Stimulated activated CD4-positive, alpha-beta T cell treated with anti-CD3 and anti-CD28 coated beads, TNF-alpha, amount 100 ng/mL, for 1 hour (primary cell): ENCODE results near the gene SH3RF3.

Experiments used
- DNase-seq, 3 donors: peaks; one replicate each; pipeline ENCODE4 v3.0.0-alpha.2; 2020; ENCODE audit warnings: low read depth in 3 of 3, low spot score in 1 of 3

SH3RF3 gene

GRCh38 chr2:109138449-109138848, 9.4 kb downstream of the SH3RF3 start:
- DNase-seq: no peak

- no peak for DNase-seq
These were observed 10.0 kb downstream of the SH3RF3 start for GRCh38 chr2:109139002-109139401.

- DNase-seq: no peak
These were observed 10.9 kb downstream of the SH3RF3 start for GRCh38 chr2:109139865-109140396.

GRCh38 chr2:109141006-109141600, 12.1 kb downstream of the SH3RF3 start:
- no peak for DNase-seq

- no peak for DNase-seq
These were observed 12.8 kb downstream of the SH3RF3 start for GRCh38 chr2:109141727-109142283.

GRCh38 chr2:109142416-109143210, 13.6 kb downstream of the SH3RF3 start:
- no peak for DNase-seq

GRCh38 chr2:109143214-109144187, 14.5 kb downstream of the SH3RF3 start:
- peak in 1 of 3 donors; percentile 30 for DNase-seq

- DNase-seq: no peak
These were observed 15.3 kb downstream of the SH3RF3 start for GRCh38 chr2:109144271-109144670.

GRCh38 chr2:109144721-109145120, 15.7 kb downstream of the SH3RF3 start:
- no peak for DNase-seq

GRCh38 chr2:109145286-109145685, 16.3 kb downstream of the SH3RF3 start:
- no peak for DNase-seq

GRCh38 chr2:109147405-109147804, 18.4 kb downstream of the SH3RF3 start:
- no peak for DNase-seq

GRCh38 chr2:109148117-109148746, 19.2 kb downstream of the SH3RF3 start:
- DNase-seq: no peak

GRCh38 chr2:109148991-109149645, 20.1 kb downstream of the SH3RF3 start:
- DNase-seq: no peak

- no peak for DNase-seq
These were observed 21.6 kb downstream of the SH3RF3 start for GRCh38 chr2:109150559-109150958.

- no peak for DNase-seq
These were observed 22.5 kb downstream of the SH3RF3 start for GRCh38 chr2:109151519-109151918.

- DNase-seq: no peak
These were observed 24.2 kb downstream of the SH3RF3 start for GRCh38 chr2:109153005-109153784.

- no peak for DNase-seq
These were observed 24.8 kb downstream of the SH3RF3 start for GRCh38 chr2:109153807-109154206.

- DNase-seq: no peak
These were observed 25.2 kb downstream of the SH3RF3 start for GRCh38 chr2:109154226-109154625.
